GM19099 (cell line): Measurements from ENCODE around the gene SEMA4D.
A peak's percentile ranks its signal among the peaks of the same experiment; 100 is the strongest.

Source experiments
- POLR2A ChIP-seq: IDR thresholded peaks from 3 replicates; pipeline ENCODE4 v1.6.1; 2011; ENCODE audit warnings: low read depth; ENCODE audit not compliant: insufficient read length; ENCODE audit errors: extremely low read depth

Gene SEMA4D

DNA sequence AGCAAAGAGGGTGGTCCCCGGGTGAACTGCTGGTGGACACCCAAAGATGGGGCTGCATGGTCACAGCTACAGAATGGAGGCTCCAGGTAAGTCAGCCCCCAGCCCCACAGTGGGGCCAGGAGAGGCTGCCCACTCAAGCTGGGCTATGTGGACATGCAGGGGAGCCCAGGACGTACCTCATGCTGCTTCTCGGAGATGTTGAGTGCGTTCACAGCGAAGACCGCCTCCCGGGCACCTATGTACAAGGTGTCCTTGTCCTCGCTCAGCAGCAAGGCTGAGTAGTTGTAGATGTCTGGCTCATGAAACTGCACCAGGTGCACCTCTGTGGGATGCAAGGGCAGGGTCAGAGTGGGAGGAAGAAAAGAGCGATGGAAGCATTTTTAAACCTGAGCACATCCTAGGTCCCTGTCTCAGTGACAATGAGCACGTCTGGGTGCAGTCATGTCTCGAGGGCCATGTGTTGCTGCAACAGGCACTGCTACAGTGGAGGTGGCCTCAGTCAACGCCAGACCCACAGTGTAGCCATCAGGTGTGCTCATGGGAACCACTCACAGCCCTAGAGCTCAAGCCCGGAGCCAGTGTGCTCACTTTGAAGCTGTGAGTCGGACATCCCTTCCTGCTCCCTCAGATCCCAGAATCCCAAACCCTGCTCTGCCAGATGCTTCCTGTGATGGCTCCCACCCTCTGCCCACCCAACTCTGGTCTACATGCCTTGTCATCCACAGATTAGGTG lies 95.1 kb downstream of the SEMA4D start:
- TF ChIP-seq POLR2A, result no peak

DNA sequence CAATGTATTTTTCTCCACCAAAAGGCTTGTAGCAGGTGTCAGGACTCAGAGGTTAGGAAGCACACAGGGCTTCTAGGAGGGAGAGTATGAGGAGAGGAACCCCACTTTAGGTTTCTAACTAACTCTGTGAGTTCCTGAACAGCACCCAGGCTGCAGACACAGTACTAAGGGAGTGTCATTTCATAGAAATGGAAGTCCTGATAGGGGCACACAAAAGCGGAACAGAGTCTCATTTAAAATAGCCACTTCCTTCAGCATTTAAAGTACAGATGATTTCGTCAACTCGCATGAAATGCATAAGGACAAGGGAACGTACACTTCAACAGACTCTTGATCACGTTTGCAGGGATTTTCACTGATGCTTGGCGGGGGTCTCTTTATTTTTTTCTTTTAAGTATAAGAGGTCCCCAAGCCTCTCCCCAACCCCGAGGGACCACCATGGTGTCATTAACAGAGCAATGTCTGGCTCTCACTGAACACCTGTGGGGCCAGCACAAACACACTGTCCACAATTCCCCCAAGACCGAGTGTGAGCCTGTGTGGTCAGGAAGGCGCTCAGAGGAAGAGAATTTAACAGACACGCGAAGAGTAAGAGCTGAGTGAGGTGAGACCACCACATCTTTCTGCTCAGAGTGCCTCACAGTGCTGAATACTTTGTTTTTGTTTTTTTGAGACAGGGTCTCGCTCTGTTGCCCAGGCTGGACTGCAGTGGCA lies 97.4 kb downstream of the SEMA4D start:
- peak; percentile 37 for TF ChIP-seq POLR2A

DNA sequence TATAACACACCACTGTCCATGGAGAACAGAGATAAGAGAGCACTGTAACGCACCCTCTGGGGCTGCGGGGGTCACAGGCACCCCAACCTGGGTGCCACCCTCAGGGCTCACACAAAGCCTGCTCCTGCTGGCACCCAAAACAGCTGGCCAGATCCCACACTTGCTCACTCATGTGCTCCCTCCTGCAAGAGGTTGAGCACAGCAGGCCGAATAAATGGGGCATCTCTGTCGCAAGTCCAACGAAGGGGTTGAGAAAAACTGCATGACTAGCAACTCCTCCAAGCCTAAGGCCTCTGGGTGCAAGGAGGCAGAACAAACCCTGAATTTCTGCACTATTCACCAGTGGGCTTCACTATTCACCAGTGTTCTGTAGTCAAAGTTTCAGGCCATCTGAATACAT lies 99.3 kb downstream of the SEMA4D start:
- no peak for TF ChIP-seq POLR2A

DNA sequence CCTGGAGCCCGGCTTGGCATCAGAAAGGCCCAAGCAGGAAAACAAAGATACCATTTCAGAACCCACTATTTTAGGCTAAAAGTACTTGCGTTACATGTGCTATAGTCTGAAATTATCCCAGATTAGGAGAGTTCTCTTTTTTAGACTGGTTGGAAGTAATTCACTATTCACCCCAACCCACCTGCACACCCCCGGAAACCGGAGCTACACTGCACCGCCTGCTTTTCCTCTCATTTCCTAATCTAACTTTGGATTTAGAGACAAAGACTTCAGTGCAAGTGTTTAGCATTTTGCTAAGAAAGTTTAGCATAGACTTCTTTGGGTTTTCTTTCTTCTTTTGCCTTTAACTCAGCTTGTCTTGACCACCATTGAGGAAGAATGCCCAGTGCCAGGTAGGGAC lies 100.4 kb downstream of the SEMA4D start:
- TF ChIP-seq POLR2A, result no peak

DNA sequence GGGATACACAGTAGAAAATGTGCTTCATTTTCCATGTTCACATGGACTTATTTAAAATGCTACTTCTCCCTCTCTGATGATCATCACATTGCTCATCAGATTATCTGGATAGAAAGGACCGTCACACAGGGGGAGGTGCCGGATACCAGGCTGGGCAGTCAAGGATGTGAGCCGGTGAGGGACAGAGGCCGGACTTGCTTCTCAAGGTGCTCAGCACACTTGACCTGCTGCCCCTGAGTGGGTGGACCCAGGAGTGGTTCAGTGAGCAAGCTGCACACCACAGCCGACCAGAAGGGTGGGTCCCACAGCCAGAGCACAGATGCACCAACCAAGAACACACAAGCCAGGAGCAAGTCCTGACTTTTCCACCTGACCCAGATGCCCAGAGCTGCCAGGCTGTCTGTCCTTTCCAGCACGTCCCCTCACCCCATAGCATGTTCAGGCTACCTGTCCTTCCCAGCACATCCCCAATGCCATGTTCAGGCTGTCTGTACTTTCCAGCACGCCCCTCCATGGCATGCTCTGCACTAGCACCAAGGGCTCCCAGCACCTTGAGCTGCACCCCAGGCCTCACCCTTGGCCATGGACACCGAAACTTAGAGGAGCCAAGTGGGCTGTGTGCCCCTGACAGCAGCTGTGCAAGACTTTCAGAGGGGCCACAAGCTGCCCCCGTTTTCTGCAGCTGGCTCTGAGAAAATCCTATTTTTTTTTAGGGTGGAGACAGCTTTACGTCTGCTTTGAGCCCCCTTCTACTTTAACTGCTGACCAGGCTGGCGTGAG lies 101.8 kb downstream of the SEMA4D start:
- peak; percentile 18 for TF ChIP-seq POLR2A

DNA sequence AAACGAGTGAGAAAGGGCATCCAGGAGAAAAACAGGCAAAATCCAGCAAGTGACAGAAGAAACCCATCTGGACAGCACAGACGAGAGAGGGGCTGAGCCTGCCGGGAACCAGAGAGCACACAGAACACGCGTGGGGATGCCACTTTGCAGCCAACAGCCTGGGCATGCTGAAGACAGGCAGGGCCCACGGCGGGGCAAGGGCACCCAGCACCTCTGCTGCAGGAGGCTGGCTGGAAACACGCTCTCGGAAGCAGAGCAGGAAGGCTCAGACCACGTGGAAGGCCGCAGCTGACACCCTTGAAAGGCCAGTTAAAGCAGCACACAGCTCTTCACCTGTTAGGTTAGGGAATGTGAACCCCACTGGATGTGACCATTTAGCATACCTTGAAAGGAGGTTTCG lies 103.5 kb downstream of the SEMA4D start:
- TF ChIP-seq POLR2A, result no peak

DNA sequence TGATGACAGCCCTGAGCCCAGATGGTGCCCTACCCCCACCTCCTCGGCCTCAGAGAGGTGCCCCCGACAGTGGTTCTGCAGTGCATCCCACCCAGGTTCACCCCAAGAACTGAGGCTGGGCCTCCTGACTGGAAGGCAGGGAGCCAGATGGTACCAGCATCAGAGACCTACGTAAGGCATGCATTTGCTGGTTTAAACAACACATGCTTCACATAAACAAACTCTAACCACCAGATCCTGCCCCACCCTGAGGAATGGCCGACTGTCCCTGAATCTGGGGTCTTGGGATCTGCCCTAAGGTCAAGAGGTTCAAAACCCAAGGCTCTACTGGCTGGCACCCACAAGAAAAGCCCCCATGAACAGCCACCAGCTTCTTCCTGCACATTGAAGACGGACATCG lies 106.3 kb downstream of the SEMA4D start:
- no peak for TF ChIP-seq POLR2A

DNA sequence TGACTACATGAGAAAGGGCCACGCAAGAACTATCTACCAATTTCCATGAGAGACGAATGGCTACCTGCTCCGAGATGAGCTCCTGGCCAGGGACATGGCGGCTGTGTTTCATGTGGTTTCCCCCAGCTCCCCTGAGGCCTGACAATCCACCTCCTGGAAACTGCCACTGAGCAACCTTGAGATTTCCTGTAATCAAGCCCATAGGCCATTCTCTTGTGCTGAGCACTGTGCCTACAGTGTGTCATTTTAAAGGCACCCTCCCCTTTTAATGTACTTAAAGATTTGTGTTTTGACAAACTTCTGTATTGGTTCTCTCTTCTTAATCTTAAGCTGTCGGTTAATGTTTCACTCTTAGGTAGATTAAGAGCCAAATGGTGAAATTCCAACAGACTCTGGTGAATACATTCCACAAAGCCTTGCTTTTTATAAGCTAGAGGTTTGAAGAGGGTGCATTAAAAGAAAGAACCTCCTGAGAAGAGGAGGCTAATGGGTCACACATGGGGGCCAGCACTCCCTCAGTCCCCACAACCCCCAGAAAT lies 107.3 kb downstream of the SEMA4D start:
- TF ChIP-seq POLR2A, result no peak

DNA sequence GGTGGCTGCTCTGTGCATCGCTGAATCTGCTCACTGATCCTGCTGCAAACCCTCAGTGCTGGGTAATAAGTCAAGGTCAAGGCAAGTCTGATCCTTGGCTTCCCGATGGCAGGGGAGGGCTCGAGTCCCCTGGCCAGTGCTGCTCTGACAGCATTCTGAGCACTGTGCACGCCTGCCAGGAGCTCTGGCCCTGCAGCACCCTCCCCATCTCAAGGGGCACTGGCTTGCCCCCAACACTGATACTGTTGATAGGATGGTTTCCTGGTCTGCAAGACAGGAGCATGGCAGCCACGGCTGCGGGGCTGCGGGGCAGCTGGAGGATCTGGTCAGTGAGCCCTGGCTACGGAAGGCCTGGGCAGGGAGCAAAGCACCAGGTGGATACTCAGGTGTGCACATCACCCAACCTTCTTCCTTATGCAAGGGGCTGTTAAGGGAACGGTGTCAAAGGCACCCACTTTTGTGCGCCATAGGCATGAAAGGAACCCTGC lies 107.8 kb downstream of the SEMA4D start:
- no peak for TF ChIP-seq POLR2A

DNA sequence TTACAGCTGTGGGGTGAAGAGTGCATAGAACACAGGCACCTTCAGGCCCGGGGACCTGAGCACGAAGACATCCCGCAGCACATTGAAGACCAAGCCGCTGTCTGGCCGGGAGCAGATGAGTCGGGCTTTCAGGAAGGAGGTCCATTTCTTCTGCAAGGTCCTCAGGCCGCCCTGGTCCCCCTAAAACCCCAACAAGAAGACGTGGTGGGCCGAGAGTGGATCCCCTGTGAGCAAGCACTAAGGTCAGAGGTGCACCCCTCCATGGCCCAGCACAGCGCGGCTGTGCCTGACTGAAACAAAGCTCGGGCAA lies 109.1 kb downstream of the SEMA4D start:
- TF ChIP-seq POLR2A, result no peak

DNA sequence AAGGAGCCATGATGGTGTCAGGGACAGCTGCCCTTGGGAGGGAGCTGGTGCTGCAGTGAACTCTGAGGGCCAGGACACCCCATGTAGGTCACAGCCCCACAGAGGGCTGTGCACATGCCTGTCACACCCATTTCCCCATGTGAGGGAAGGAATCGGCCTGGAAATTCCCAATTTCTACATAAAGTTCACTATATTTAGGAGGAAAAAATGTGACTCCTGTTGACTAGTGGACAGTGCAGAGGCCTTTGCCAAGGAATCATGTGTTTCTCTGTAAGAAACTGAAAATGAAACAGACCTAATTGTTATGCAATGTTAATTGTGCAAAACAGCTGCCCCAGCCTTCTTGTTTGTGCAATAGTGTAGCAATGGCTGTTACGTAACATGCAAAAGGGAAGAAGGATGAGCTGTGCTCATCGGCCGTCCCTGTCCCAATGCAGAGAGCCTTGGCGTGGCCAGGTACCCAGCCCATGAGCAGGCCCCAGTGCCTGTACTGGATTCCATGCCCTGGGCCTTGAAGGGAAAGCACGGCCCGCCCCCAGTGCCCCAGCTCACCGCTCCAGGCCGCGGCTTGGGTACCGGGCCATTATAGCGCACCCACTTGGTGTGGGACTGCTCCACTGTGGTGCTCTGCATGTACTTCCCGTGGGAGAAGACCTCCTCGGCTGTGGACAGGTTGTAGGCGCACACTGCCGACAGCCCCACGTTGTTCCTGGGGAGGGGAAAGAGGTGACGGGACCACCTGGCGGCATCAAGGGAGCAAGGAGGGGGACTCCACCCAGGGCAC lies 109.6 kb downstream of the SEMA4D start:
- no peak for TF ChIP-seq POLR2A

DNA sequence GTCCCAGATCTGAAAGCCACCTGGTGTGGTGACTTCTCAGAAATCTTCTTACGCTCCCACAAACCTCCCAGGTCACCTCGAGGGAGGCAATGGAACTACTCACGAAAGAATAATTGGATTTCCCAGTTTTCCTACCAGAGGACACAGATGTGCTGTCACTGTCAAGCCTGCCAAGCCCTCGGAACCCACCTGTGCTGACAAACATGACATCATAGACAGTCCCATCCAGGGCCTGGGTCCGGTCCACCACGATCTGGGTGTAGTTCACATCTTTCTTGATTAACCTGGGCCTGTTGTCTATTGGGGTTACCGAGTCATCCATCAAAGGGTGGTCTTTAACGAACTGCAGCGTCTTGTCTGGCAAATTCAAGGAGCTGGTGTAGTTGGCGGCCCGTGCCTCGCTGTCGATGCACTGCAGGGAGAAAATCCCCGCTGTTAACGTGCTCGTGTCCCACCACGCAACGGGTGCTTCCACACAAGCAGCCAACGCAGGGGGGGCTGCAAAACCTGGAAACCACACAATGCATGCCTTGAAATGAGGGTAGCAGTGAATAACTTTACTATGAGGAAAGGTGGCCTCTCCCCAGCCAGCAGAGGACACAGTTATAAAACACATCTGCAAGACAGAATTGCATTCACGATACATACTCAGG lies 110.6 kb downstream of the SEMA4D start:
- TF ChIP-seq POLR2A, result no peak

DNA sequence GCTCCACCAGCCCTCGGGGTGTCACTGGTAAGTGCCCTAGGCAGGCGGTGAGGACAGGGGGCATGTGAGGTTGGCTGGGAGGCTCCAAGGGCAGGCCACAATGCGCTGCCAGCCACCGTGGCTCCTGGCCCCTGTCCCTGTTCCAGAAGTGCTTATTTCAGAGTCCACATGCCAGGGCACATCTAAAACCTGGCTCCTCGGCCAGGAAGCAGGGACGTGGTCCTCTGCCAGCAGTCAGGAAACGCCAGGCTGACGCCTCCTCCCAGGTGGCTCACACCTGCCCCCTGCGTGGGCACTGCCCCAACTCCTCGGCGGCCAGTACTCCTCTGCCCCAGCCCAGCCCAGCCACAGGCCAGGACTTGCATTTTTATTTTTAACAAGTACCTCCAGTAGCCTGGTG lies 111.1 kb downstream of the SEMA4D start:
- TF ChIP-seq POLR2A, result no peak

DNA sequence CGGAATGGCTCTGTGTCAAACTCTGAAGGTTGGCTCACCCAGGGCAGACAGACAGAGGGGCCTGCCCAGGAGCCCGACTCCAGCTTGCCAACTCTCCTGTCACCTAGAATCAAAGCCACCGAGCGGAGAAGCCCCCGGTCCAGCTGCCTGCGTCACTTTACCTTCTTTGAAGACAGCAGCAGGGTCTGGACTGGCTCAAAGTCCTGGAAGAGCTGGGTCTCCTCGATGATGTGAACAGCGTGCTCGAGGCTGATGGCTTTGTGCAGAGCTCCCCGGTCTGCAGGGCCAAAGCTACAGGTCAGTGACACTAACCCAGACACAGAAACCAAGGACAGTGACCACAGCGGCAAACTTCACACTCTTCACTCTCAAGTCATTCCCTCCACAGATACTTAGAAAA lies 111.7 kb downstream of the SEMA4D start:
- TF ChIP-seq POLR2A, result no peak
